ENCODE data around the gene CDK8.

GRCh38 chr13:26295812-26296211 is 41.9 kb downstream of the CDK8 start:
- TF ChIP-seq SUZ12 (IDR thresholded peaks at IDR 0.05; ENCODE audit: extremely low read depth, insufficient read depth, insufficient read length) (no peak), ZNF274 (IDR thresholded peaks at IDR 0.05; ENCODE audit: low read depth, low read length) (no peak)

Measured in NT2/D1 (cell line).